HEK293 (cell line): ENCODE measurements around the gene ISL1.

ENCODE experiments used
- HOXA7 ChIP-seq: sonication (generic); formaldehyde crosslinking; IDR thresholded peaks from 2 replicates; pipeline ENCODE4 v1.8.1; 2022; ENCODE audit warnings: missing genetic modification reagents, borderline replicate concordance
- SCRT1 ChIP-seq: fragments of 450-650 bp; formaldehyde crosslinking; IDR thresholded peaks from 2 replicates; pipeline ENCODE4 v1.5.1; 2016; ENCODE audit warnings: missing biosample characterization, missing genetic modification characterization, borderline replicate concordance
- YY1 ChIP-seq: fragments of 450-650 bp; formaldehyde crosslinking; IDR thresholded peaks from 2 replicates; pipeline ENCODE4 v1.5.1; 2018; ENCODE audit warnings: missing biosample characterization, missing genetic modification characterization
- ZEB2 ChIP-seq: fragments of 450-650 bp; formaldehyde crosslinking; IDR thresholded peaks from 2 replicates; pipeline ENCODE4 v1.5.1; 2016; ENCODE audit warnings: missing biosample characterization, missing genetic modification characterization
- ZNF354C ChIP-seq: fragments of 450-650 bp; formaldehyde crosslinking; IDR thresholded peaks from 2 replicates; pipeline ENCODE4 v1.5.1; 2016; ENCODE audit warnings: missing biosample characterization, missing genetic modification characterization, low read depth, borderline replicate concordance
- ZNF48 ChIP-seq: fragments of 450-650 bp; formaldehyde crosslinking; IDR thresholded peaks from 2 replicates; pipeline ENCODE4 v1.5.1; 2016; ENCODE audit warnings: missing biosample characterization, missing genetic modification characterization
- ZNF555 ChIP-seq: fragments of 450-650 bp; formaldehyde crosslinking; conservative IDR thresholded peaks from 2 replicates; pipeline ENCODE4 v1.5.1; 2017; ENCODE audit warnings: missing biosample characterization, mild to moderate bottlenecking, missing genetic modification characterization, inconsistent platforms
- TF ChIP-seq, protein P1 (sequence below): fragments of 450-650 bp; IDR thresholded peaks from 2 replicates; pipeline ENCODE4 v1.5.1; 2018; ENCODE audit warnings: missing biosample characterization, mild to moderate bottlenecking, missing genetic modification characterization
- TF ChIP-seq, protein P2 (sequence below): fragments of 450-650 bp; formaldehyde crosslinking; IDR thresholded peaks from 2 replicates; pipeline ENCODE4 v1.5.1; 2016; ENCODE audit warnings: missing biosample characterization, missing genetic modification characterization
- TF ChIP-seq, protein P3 (sequence below): fragments of 450-650 bp; formaldehyde crosslinking; IDR thresholded peaks from 2 replicates; pipeline ENCODE4 v1.5.1; 2017; ENCODE audit warnings: missing biosample characterization, mild to moderate bottlenecking, missing genetic modification characterization, moderate library complexity

DNA sequence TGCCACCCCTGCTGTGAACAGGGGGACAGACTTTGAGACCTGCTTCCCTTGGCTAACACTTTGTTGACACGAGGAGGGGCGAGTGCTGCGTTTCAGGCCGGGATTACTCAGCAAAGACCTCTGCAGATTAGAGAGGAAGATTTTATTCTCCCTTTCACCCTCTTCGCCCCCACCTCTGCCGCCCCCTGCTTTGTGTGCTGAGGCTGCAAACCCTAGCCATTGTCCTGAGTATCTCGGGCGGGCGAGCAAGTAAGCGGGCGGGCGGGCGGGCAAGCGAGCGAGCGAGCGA, 6.0 kb downstream of the ISL1 start:
- TF ChIP-seq, protein P1, sequence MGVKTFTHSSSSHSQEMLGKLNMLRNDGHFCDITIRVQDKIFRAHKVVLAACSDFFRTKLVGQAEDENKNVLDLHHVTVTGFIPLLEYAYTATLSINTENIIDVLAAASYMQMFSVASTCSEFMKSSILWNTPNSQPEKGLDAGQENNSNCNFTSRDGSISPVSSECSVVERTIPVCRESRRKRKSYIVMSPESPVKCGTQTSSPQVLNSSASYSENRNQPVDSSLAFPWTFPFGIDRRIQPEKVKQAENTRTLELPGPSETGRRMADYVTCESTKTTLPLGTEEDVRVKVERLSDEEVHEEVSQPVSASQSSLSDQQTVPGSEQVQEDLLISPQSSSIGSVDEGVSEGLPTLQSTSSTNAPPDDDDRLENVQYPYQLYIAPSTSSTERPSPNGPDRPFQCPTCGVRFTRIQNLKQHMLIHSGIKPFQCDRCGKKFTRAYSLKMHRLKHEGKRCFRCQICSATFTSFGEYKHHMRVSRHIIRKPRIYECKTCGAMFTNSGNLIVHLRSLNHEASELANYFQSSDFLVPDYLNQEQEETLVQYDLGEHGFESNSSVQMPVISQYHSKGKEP (tag by site-specific recombination): no peak
- TF ChIP-seq HOXA7 (CRISPR knock-in tag) (no peak), ZNF48 (tag by site-specific recombination) (no peak), ZNF354C (tag by site-specific recombination) (no peak), SCRT1 (no peak), ZEB2 (tag by site-specific recombination) (no peak), ZNF555 (tag by site-specific recombination) (no peak), YY1 (tag by site-specific recombination) (no peak)
- TF ChIP-seq, protein P2, sequence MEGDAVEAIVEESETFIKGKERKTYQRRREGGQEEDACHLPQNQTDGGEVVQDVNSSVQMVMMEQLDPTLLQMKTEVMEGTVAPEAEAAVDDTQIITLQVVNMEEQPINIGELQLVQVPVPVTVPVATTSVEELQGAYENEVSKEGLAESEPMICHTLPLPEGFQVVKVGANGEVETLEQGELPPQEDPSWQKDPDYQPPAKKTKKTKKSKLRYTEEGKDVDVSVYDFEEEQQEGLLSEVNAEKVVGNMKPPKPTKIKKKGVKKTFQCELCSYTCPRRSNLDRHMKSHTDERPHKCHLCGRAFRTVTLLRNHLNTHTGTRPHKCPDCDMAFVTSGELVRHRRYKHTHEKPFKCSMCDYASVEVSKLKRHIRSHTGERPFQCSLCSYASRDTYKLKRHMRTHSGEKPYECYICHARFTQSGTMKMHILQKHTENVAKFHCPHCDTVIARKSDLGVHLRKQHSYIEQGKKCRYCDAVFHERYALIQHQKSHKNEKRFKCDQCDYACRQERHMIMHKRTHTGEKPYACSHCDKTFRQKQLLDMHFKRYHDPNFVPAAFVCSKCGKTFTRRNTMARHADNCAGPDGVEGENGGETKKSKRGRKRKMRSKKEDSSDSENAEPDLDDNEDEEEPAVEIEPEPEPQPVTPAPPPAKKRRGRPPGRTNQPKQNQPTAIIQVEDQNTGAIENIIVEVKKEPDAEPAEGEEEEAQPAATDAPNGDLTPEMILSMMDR (tag by site-specific recombination): no peak
- TF ChIP-seq, protein P3, sequence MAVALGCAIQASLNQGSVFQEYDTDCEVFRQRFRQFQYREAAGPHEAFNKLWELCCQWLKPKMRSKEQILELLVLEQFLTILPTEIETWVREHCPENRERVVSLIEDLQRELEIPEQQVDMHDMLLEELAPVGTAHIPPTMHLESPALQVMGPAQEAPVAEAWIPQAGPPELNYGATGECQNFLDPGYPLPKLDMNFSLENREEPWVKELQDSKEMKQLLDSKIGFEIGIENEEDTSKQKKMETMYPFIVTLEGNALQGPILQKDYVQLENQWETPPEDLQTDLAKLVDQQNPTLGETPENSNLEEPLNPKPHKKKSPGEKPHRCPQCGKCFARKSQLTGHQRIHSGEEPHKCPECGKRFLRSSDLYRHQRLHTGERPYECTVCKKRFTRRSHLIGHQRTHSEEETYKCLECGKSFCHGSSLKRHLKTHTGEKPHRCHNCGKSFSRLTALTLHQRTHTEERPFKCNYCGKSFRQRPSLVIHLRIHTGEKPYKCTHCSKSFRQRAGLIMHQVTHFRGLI (tag by site-specific recombination): no peak
